Type B pancreatic cell (in vitro differentiated cells): ENCODE measurements around the gene ATP8A2. TPM values are rescaled to one million over a fixed set of nuclear protein-coding genes. Genes with fewer than 3 reads are reported as not detected.

Experiments used
- DNase-seq: peaks from one replicate; pipeline ENCODE4 v3.0.0; 2021; ENCODE audit warnings: mixed read lengths; ENCODE audit not compliant: unreplicated experiment; ENCODE audit errors: extremely low spot score
- H3K27ac Mint-ChIP-seq: 2 replicates; pipeline ENCODE4 v1.8.0; 2021; ENCODE audit warnings: mild to moderate bottlenecking, mixed read lengths
- H3K27me3 Mint-ChIP-seq: 2 replicates; pipeline ENCODE4 v1.8.0; 2021; ENCODE audit warnings: mixed read lengths
- H3K36me3 Mint-ChIP-seq: 2 replicates; pipeline ENCODE4 v1.8.0; 2021; ENCODE audit warnings: mixed read lengths
- H3K4me1 Mint-ChIP-seq: one replicate; pipeline ENCODE4 v1.8.0; 2021; ENCODE audit warnings: mixed read lengths; ENCODE audit not compliant: unreplicated experiment
- H3K4me3 Mint-ChIP-seq: 2 replicates; pipeline ENCODE4 v1.8.0; 2021; ENCODE audit warnings: mild to moderate bottlenecking, mixed read lengths
- H3K9me3 Mint-ChIP-seq: 2 replicates; pipeline ENCODE4 v1.8.0; 2021; ENCODE audit warnings: mixed read lengths
- total RNA-seq: library from RNA; stranded (reverse); gene quantifications from 2 replicates; pipeline ENCODE4 v1.2.1, GENCODE V29; 2021; ENCODE audit warnings: low replicate concordance
- TF ChIP-seq, protein P1 (sequence below): fragments of 200-600 bp; sonication (generic); conservative IDR thresholded peaks from 2 replicates; pipeline ENCODE4 v1.5.0; 2021; ENCODE audit warnings: antibody characterized with exemption, mild to moderate bottlenecking

ATP8A2 gene
- total RNA-seq, 1 donor from 2014 or later, result 13.8 TPM

DNA sequence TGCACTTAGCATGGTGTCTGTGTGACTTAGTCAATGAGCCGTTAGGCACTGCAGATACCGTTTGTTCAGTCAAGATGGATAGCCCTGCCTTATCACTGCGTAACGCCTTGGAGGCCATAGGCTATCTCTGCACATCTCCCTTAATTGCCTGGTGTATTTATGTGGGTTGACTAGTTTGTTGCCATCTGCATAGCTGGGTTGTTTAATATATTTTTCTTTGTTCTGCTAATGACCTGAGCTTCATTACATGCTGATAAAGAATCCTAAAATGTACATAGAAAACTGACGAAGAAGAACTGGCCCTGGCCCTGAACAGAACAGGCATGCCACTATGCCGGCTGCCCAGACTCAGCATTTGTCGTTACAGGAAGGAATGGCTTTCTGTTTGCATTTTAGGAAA, 382.2 kb downstream of the ATP8A2 start:
- TF ChIP-seq, protein P1, sequence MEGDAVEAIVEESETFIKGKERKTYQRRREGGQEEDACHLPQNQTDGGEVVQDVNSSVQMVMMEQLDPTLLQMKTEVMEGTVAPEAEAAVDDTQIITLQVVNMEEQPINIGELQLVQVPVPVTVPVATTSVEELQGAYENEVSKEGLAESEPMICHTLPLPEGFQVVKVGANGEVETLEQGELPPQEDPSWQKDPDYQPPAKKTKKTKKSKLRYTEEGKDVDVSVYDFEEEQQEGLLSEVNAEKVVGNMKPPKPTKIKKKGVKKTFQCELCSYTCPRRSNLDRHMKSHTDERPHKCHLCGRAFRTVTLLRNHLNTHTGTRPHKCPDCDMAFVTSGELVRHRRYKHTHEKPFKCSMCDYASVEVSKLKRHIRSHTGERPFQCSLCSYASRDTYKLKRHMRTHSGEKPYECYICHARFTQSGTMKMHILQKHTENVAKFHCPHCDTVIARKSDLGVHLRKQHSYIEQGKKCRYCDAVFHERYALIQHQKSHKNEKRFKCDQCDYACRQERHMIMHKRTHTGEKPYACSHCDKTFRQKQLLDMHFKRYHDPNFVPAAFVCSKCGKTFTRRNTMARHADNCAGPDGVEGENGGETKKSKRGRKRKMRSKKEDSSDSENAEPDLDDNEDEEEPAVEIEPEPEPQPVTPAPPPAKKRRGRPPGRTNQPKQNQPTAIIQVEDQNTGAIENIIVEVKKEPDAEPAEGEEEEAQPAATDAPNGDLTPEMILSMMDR, result no peak
- H3K4me3 Mint-ChIP-seq, result no peak overlapping the region
- H3K4me1 Mint-ChIP-seq, result peaks cover 25% of the 10 kb centered on the region
- H3K27ac Mint-ChIP-seq, result no peak overlapping the region
- H3K9me3 Mint-ChIP-seq, result no peaks in the 10 kb centered on the region
- DNase-seq, result no peak
- H3K27me3 Mint-ChIP-seq, result peaks cover 12% of the 10 kb centered on the region
- H3K36me3 Mint-ChIP-seq, result no peaks in the 10 kb centered on the region

DNA sequence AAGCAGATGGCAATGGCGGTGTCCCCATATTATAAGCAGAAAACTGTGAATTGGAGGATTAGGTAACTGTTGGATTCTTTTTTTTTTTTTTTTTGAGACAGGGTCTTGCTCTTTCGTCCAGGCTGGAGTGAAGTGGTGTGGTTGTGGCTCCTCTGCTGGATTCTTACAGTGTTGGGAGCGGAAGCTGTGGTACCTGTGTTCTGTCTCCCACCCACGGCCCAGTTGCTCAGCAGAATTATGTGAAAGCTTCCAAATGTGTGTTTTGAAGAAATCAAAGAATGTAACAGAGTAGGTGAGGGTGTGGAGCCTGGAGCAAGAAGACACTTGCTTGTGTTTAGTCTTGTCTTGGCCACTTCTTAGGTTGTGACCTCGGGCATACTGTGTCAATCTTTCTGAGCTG, 384.5 kb downstream of the ATP8A2 start:
- Mint-ChIP-seq H3K27ac (no peak overlapping the region), H3K4me3 (no peak overlapping the region), H3K27me3 (peaks cover 11% of the 10 kb centered on the region), H3K9me3 (no peaks in the 10 kb centered on the region), H3K36me3 (no peaks in the 10 kb centered on the region), H3K4me1 (peaks cover 35% of the 10 kb centered on the region)
- TF ChIP-seq, protein P1, result no peak
- DNase-seq, result no peak

DNA sequence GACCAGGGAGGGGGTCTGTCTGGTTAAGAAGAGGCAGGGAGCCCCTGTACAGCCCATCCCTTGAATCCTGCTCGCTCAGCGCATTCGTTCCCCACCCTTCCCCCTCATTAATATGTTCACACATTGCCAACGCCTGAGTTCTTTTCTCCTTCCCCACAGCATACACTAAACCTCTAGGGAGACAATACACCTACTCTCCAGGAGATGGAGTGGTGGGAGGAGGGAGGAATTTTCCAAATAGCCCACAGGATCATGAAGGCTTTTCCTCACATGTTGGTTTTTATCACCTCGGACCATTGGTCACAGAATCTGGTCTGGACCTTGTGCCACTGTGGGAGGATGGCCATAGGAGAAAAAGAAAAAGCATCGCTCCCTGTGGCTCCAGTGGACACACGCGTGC, 385.1 kb downstream of the ATP8A2 start:
- Mint-ChIP-seq H3K27ac (no peak overlapping the region), H3K36me3 (no peaks in the 10 kb centered on the region), H3K9me3 (no peaks in the 10 kb centered on the region), H3K4me3 (no peak overlapping the region), H3K27me3 (peaks cover 11% of the 10 kb centered on the region), H3K4me1 (peaks cover 35% of the 10 kb centered on the region)
- TF ChIP-seq, protein P1, result peak; percentile 30
- DNase-seq, result no peak

DNA sequence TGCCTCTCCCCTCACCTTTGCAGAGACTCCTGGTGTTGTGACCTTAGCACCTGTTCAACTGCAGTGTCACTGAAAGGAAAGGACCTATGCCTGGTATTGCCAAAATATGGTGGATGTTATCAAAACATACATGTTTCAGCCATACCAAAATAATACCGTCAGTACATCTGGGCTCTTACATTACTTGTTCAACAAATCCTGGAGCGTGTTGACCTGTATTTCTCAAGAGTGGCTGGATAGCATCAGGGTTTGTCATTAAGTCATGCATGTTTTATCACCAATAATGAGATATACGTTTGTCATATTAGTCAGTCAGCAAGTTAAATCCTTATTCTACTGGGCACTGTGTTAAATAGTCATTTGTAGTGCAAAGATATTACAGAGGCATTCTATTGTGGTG, 389.3 kb downstream of the ATP8A2 start:
- Mint-ChIP-seq H3K9me3 (no peaks in the 10 kb centered on the region), H3K27ac (no peak overlapping the region), H3K36me3 (no peaks in the 10 kb centered on the region), H3K4me1 (peaks cover 24% of the 10 kb centered on the region), H3K27me3 (peaks cover 14% of the 10 kb centered on the region), H3K4me3 (no peak overlapping the region)
- DNase-seq, result no peak
- TF ChIP-seq, protein P1, result no peak

DNA sequence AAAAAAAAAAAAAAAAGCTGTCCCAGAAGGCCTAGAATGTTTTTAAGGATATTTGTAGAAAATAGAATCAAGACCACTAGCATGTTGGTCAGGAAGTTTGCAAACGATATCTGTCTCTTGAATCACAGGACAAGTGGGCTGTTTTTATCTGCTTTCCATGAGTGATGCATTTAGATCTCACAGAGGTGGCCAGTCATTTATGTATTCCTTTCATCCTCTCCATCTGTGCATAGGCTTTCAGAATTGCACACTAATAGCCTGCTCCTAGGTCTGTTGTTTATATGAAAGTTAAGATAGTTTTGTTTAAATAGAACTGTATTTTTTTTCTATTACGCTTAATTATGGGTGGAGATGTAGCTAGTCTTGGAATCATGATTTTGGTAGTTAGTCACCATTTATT, 390.5 kb downstream of the ATP8A2 start:
- Mint-ChIP-seq H3K36me3 (no peaks in the 10 kb centered on the region), H3K4me1 (peaks cover 24% of the 10 kb centered on the region), H3K9me3 (no peaks in the 10 kb centered on the region), H3K27ac (no peak overlapping the region), H3K4me3 (no peak overlapping the region), H3K27me3 (peaks cover 13% of the 10 kb centered on the region)
- TF ChIP-seq, protein P1, result no peak
- DNase-seq, result no peak

DNA sequence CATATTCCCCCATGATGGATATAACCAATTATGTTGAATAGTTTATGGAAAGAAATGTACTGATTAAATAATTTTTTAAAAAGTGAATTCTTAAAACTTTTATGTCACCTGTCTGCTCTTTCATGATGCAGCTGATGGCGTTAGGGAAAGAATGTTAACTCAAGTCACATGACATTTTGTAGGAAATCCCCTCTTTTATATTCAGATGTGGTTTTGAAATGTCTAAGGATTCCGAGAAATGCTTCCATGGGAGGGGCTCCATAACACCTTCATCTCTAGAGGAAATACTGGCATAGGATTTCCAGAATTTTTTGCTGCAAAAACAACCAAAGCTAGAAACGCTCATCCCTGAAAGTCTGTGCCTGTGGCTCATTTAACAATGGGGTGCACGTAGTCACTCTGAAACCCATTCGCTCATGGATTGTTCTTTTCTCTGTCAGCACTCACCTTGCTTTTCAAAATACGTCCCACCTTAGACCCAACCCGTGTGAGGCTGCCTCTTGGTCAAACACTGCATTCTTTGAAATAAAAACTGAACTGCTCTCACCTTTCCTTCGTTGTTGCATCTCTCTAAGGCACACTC, 391.1 kb downstream of the ATP8A2 start:
- no peaks in the 10 kb centered on the region for H3K36me3 Mint-ChIP-seq
- peaks cover 11% of the 10 kb centered on the region for H3K27me3 Mint-ChIP-seq
- TF ChIP-seq, protein P1, result no peak
- H3K4me3 Mint-ChIP-seq, result no peak overlapping the region
- peaks cover 24% of the 10 kb centered on the region for H3K4me1 Mint-ChIP-seq
- H3K9me3 Mint-ChIP-seq, result no peaks in the 10 kb centered on the region
- H3K27ac Mint-ChIP-seq, result no peak overlapping the region
- DNase-seq, result no peak
